ENCODE data around the gene PLEKHH3.
"Not testable (repeated sequence)": the region's sequence is repeated elsewhere in the genome, so short reads cannot be mapped to it uniquely, and the experiment has no call there.

Gene PLEKHH3

DNA sequence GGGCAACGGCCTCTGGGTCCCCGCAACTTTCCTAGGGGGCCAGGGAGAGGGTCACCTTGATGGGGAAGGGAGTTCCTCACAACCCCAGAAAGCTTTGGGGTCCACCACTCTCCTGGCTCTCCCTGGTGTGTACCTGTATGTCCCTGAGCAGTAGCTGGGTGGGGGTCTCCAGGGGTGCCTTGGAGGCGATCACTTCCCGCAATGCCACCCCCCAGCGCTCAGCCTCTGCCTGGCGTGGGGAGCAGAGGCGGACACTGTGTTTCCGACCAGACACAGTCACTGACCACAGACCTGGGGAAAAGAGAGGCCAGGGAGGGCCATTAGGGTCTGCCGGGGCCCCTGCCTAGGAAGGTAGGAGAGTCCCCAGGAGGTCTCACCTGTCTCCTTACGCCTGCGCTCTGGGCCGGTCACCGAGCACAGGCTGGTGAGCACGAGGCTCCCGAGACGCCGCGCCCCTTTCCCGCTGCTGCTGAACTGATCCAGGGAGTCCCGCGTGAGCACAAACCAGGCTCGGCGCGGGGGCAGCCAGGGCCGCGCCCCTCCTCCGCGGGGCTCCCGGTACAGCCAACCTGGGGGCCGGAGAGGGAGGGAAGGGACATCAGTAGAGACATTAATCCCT is 3.4 kb downstream of the PLEKHH3 start:
- DNase-seq (ENCODE audit: low read depth in 1 of 2, low spot score in 1 of 2) = no peak

DNA sequence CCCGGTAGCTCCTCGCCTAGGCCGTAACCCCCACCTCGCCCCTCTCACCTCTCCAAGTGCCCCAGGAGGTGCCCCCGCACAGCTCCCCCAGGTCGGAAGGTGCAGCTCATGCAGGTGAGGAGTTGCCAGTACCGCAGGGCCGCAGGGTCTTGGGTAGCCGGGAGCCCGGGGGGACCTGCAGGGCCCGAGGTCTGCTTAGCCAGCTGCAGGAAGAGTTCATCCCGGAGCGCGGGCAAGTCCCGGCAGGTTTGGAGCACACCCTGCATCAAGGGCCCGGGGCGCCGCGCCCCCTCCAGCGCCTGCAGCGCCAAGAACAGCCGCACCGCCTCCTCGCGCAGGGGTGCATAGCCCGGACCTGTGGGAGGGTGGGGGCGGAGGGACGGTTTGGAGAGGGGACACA is 4.8 kb downstream of the PLEKHH3 start:
- DNase-seq (ENCODE audit: low read depth in 1 of 2, low spot score in 1 of 2) = no peak

DNA sequence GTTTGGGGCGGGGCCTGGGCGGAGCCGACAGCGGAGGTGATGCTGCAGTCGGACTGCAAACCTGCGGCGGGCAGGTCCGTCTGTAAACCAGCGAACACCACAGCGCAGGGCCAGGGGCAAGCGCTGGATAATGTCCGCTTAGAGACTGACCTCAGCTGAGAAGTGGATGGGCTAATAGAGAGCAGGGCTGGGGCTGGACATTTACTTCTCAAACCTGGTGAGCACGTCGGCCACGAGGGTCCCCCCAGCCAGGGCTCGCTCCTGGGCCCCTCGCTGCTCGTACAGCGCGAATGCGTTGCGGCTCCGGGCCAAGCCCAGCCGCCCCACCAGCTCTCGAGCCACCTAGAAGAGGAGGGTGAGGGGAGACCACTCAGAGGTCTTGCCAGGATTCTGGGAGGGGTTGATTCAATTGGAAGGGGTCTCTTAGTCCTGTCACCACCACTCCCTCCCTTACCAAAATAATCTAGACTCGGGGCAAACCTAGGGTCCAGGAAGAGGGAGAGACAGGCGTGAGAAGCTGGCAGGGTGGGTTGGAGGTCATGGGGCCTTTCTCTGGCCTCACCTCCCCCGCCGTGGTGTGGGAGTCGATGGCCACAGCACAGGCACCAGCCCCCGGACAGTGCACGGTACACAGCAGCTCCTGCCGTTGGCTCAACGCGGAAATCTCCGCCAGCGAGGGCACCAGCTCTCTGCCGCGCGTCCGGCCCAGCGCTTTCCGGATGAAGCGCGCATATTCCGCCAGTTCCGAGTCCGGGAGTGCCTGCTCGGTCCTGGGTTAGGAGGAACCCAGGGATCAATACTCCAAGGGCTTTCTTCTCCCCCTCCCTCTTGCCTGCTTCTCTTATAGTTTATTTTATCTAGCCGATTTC is 5.8 kb downstream of the PLEKHH3 start:
- no peak for DNase-seq (ENCODE audit: low read depth in 1 of 2, low spot score in 1 of 2)

DNA sequence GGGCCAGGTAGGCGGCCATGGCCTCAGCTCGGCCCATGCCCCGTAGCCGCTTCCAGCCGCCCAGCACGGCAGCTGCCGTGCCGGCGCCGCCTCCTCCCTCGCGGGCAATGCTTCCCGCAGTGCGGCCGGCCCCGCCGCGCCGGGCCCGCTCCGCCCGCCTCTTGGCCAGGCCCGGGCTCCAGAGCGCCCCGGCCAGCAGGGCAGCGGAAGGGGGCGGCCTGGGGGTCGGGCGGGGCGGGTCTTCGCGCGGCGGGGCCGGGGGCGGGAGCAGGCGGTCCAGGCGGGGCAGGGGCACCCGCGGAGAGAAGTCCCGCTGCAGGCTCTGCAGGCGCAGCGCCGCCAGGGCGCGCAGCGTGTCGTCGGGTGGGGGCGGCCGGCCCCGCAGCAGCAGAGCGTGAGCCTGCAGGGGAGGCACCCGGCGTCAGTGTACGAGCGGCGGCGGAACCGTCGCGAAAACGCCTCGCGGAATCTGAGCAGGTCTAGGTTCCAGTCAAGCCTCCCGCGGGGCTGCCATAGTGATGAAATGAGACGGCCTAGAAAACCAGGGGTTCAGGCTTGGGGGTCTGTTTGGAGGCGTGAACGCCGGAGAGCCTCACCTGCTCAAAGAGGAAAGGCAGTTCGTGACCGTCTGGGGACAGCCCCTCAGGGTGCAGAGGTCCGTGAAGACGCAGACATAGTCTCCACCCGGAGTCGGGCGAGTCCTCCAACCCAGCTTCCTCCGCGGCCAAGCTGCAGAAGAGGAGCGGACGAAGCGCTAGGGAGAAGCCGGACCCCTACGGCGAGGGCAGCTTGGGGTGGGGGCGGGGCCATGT is 6.6 kb downstream of the PLEKHH3 start:
- no peak for DNase-seq (ENCODE audit: low read depth in 1 of 2, low spot score in 1 of 2)

DNA sequence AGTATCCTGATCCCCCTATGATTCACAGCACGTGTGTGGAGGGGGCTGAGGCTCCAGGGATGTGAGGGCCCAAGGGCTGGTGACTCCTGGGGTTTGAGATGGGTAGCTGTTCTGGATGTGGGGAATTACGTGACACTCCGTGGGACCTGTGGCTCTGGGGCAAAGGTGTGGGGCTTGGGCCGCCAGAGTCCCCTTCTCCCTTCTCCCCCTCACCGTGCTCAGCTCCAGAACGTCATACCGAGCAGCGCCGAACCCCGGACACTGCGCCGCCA is 7.2 kb downstream of the PLEKHH3 start:
- DNase-seq (ENCODE audit: low read depth in 1 of 2, low spot score in 1 of 2) = no peak

DNA sequence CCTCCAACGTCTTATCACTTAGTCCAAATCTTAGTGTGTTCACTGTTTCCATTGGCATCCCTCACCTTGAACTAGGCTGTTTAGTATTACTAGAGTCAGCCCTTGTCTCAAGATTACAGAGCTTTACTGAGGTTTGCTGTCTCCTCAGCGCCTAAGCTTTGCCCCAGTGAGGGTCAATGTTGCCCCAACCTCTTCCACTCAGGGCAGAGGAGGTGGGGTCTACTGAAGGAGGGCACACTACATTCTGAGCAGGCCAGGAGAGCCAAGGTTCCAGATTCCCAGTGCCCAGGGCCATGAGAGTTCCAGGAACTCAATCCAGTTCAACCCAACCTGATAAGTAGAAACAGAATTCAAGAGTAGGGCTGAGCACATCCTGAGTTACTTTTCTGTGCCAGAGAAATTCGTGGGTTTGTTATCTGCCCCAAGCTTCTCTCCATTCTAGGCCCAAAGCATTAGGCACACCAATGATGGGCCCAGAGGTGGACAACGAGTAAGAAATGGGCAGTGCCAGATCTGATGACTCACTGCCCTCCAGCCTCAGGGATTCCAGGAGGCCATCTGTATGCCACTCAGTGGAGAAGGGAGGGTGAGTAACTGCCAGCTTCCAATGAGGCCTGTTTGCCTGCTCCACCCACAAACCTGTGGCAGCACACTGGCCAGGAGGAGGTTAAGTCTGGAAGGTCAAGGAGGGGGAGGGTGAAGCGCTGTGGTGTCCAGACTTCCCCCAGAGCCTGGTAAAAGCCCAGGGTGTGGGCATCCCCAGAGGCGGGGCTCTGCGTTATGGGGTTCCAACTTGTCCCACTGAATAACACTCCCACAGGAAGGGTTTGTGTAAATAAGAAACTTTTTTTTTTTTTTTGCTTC is 9.5 kb downstream of the PLEKHH3 start:
- DNase-seq (ENCODE audit: low read depth in 1 of 2, low spot score in 1 of 2) = no peak

DNA sequence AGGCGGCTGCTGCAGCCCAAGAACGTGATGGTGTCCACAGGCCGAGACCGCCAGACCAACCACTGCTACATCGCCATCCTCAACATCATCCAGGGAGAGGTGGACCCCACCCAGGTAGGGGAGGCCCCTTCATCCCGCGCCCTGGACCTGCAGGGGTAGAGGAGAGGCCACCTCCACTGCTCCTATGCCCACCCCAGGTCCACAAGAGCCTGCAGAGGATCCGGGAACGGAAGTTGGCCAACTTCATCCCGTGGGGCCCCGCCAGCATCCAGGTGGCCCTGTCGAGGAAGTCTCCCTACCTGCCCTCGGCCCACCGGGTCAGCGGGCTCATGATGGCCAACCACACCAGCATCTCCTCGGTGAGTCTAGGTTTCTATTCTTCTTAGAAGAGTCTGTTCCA is 10.7 kb downstream of the PLEKHH3 start:
- DNase-seq (ENCODE audit: low read depth in 1 of 2, low spot score in 1 of 2) = not testable (repeated sequence)

DNA sequence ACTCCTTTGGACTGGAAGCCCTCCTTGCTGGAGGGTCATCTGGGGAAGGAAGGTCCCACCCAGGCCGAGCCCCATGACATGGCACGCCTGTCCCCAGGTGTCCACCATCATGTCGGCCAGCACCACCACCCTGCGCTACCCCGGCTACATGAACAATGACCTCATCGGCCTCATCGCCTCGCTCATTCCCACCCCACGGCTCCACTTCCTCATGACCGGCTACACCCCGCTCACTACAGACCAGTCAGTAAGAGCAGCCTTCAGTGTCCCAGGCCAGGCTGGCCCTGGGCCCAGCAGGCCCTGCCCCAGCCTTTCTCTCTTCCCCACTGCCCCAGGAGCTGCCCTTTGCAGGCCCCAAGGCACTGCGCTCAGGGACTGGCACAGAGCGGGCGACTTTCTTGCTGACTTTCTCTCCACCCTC is 11.2 kb downstream of the PLEKHH3 start:
- DNase-seq (ENCODE audit: low read depth in 1 of 2, low spot score in 1 of 2) = no peak

DNA sequence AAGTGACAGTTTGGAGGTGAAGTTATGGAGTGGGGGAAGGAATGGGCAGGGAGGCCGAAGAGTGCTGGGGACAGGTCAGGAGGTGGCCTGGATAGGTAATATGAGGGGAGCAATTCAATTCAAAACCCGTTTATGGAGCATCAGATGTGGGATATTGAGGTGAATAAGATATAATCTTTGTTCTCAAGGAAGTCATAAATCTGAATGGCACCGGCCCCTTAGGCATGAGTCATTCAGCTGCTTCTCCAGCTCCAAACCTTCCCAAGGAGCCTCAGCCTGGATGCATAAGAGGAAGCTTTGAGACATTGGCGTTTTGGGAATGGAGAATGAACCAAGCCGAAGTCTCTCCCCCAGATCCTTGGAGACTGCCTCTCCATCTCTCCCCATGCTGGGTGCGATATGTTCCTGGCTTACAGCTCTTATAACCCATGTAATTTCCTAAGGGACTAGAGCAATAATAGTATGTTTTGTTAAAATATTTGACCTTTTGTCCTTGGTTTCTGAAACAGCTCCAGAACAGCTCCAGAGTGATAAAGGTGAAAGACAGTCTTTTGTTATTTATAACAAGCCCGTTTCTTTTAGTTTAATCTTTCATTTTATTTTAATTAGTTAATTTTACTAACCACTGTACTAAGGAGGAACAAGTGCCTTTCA is 16.0 kb downstream of the PLEKHH3 start:
- no peak for DNase-seq (ENCODE audit: low read depth in 1 of 2, low spot score in 1 of 2)

DNA sequence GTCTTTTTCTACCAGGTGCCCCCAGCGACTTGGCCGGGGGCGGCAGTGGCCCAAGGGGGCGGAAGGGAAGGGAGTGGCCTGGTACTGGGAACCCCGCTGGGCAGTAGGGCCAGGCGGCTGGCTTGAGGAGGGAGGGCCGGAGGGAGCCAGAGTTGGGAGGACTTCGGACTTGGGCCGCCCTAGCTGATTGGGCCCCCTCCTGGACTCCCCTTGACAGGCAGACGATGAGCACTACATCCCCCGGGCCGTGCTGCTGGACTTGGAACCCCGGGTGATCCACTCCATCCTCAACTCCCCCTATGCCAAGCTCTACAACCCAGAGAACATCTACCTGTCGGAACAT is 16.9 kb downstream of the PLEKHH3 start:
- not testable (repeated sequence) for DNase-seq (ENCODE audit: low read depth in 1 of 2, low spot score in 1 of 2)

DNA sequence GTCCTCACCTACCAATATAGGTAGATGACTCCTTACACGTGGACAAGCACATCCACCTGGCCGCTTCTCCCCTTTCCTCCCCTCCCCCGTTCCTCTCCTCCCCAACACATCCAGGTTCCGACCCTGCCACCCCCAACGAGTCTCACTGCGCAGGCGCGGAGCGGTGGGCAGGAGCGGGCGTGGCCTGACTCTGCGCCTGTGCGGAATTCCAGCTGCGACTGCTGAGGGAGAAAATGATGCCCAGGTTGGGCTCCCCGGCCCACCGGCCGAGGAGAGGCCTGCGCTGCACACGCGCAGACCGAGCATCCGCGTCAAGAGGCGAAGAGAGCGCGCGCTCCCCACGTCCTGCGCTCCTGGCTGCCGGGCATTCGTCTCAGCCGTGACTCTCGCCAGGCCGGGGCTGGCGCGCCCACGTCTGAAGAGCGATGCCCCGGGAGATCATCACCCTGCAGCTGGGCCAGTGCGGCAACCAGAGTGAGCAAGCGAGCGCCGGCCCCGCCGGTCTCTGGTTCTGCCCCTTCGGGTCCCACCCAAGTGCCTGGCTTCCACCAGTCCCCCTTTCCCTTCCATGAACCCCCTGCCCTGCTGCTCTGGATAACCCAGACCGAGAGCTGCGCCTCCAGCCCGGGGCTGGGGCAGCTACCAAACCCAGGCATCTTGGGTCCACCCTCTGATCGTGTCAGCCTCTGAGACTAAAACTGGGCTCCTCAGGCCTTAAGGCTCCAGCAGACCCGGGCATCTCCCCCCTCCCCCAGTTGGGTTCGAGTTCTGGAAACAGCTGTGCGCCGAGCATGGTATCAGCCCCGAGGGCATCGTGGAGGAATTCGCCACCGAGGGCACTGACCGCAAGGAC is 17.5 kb downstream of the PLEKHH3 start, which contains the start of gene TUBG2:
Gene TUBG2 (plus strand): TSS at position 206 of the 853 bp plus-strand sequence. CDS start 220 bp downstream, at position 426.
- DNase-seq (ENCODE audit: low read depth in 1 of 2, low spot score in 1 of 2) = peak; percentile 67 to 73

DNA sequence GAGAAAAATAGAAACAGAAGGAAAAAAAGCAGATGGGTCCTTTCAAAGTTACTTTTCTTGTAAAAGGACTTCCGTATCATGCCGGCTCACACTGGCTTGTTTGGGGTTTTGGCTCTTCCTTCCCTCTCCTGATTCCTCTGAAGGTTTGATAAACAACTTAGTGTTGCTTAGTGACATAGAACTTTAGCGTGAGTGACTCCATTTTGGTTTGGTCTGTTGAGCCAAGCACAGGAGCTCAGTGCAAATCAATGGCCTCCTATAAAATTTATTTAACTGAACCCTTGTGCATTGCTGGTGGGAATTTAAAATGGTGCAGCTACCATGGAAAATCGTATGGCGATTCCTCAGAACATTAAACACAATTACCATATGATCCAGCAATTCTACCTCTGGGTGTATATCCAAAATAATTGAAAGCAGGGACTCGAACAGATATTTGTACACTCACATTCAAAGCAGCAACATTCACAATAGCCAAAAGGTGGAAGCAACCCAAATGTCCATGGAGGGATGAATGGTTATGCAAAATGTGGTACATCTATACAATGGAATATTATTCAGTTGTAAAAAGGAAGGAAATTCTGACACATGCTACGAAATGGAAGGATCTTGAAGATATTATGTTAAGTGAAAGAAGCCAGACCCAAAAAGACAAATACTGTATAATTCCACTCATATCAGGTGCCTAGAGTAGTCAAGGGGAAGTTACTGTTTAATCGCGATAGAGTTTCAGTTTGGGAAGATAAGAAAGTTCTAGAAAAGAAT is 18.8 kb downstream of the PLEKHH3 start:
- DNase-seq (ENCODE audit: low read depth in 1 of 2, low spot score in 1 of 2) = no peak

DNA sequence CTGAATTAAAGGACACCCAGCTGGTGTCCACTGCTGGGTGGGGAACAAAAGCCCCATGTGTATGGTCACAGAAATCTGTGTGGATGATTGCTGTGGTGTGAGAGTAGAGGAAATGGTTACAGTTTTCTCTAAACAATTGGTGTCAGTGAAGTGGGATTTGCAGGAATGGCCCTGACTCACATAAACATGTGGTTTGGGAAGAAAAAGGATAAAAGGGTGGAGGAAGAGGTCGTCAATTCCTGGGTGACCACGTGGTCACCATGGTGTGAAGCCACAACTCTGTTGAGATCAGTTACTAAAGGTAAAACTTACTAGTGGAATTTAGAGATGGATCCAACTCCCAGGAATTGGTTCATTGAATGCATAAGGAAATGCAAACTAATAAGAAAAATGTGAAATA is 21.3 kb downstream of the PLEKHH3 start:
- no peak for DNase-seq (ENCODE audit: low read depth in 1 of 2, low spot score in 1 of 2)

DNA sequence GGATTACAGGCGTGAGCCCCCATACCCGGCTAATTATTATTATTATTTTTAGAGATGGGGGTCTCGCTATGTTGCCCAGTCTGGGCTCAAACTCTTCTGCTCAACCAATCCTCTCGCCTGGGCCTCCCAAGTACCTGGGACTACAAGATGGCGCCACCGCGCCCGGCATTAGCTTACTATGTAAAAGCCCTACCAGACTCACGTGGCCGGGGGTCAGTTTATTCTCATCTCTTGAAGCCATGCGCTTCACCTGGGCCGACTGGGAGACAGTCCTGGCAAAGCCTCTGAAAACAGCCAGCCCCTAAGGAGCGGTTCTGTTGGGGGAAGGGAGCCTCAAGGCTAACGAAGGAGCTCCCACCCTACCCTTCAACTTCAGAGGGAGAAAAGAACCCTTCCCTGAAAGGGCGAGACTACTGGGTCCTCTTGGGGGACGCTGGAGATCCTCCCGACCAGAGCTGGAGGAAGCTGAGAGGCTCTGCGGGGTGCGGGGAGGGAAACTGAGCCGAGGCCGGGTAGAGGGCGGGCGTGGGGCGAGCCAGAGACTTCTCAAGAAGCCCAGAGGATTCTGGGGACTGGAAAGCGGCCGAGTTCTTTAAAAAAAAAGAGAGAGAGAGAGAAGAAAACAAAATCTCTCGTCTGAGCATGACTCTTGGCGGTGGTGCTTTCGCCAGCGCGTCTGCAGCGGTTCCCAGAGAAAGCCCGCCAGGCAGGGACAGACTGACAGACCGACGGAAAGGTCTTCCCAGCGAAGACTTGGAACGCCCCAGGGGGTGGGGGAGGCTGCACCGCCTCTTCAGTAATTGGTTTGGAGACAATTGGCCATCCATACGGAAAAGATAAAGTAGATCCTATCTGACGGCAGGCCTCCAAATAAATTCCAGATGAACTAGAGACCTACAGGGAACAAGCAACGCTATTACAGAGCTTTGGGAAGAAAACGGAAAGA is 23.3 kb downstream of the PLEKHH3 start:
- no peak for DNase-seq (ENCODE audit: low read depth in 1 of 2, low spot score in 1 of 2)

DNA sequence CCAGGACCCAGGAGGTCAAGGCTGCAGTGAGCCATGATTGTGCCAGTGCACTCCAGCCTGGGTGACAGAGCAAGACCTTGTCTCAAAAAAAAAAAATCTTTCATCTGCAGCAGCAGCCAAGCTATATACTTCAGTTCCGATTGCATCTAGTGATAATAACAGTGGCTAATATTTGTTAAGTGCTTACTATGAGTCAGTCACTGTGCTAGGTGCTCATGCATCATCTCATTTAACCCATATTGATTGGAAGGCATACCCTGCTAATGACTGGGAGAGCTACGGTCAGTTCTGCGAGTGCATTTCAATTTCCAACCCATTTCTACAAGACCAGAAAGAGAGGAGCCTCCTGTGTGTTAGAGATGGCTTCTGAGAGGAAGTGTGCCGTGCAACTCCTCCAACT is 25.4 kb downstream of the PLEKHH3 start:
- DNase-seq (ENCODE audit: low read depth in 1 of 2, low spot score in 1 of 2) = no peak

DNA sequence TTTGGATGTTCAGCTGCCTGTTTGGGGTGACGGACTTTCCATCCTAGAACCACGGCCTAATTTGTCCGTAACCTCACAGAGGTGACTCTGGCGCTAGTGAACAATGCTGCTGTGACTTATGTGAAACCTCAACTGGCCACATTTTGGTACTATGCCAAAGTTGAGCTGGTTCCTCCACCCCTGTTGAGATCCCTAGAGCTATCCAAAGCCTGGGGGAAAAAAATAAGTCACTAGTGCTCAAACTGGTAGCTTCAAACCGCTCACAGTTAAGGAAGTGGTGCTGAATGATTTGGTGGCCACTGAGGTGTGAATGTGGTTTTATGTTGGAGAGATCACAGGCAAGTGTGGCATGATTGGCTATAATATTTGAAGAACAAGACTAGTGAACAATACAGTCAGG is 29.0 kb downstream of the PLEKHH3 start:
- no peak for DNase-seq (ENCODE audit: low read depth in 1 of 2, low spot score in 1 of 2)

DNA sequence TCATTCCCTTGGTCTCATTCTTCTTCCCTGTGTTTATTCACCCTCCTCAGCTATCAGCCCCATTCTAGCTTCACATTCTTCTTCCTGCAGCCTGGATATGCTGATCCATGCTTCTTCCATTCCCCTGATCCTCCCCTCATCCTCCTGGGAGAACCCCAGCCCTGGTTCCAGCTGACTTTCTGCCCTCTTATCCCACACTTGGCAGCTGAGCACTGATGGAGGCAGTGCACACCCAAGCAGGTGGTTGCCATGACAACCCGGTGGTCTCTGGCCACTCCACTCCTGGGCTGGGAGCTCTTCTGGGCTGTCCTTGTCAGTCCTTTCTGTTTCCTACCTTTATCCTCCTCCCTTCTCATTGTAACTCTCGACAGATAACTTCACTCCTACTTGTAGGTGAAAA is 34.5 kb downstream of the PLEKHH3 start:
- DNase-seq (ENCODE audit: low read depth in 1 of 2, low spot score in 1 of 2) = no peak

DNA sequence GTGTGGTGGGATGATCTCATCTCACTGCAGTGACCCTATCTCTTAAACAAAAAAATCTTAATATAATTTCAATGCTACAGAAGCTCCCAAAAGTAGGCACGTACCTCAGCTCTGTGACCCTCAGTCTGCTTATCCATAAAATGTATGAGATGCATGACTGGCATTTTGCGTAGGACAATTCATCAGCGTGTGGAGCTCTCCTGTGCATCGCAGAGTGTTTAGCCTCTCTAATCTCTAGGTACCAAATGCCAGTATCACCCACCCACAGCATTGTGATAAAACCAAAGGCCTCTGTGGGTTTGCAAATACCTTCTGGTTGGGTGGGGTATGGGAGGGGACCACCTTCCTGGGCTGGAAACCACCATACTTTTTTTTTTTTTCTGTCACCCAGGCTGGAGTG is 36.7 kb downstream of the PLEKHH3 start:
- no peak for DNase-seq (ENCODE audit: low read depth in 1 of 2, low spot score in 1 of 2)

All from activated CD4-positive, alpha-beta T cell treated with anti-CD3 and anti-CD28 coated beads, Interleukin-2, amount 50 U/mL, for 24 hours (primary cell).